Esophagus squamous epithelium (tissue), 5 donors: ENCODE measurements around the gene ZNF397. TPM values are rescaled to one million over a fixed set of nuclear protein-coding genes. Genes with fewer than 3 reads are reported as not detected.
"Not testable (repeated sequence)": the region's sequence is repeated elsewhere in the genome, so short reads cannot be mapped to it uniquely, and the experiment has no call there.

Experiments
- DNase-seq: peaks from one replicate; lab custom pipeline; 2025; lab: John Stamatoyannopoulos, UW
- H3K27ac ChIP-seq, 4 donors: fragments of 200-600 bp; sonication (generic); one replicate each; pipeline ENCODE4 v1.5.1; 2016 to 2019; ENCODE audit warnings: mild to moderate bottlenecking in 1 of 4
- H3K27me3 ChIP-seq, 4 donors: fragments of 200-600 bp; sonication (generic); 1 replicate in 3 of 4; 2 replicates in 1 of 4; pipeline versions ENCODE4 v1.5.1 to v1.6.0; 2017 to 2021; ENCODE audit warnings: antibody characterized with exemption in 1 of 4
- H3K36me3 ChIP-seq, 3 donors: fragments of 200-600 bp; sonication (generic); one replicate each; pipeline ENCODE4 v1.5.1; 2016 to 2019
- H3K4me1 ChIP-seq, 3 donors: fragments of 200-600 bp; sonication (generic); one replicate each; pipeline ENCODE4 v1.5.1; 2017 to 2019
- H3K4me3 ChIP-seq, 4 donors: fragments of 200-600 bp; sonication (generic); 1 replicate in 3 of 4; 2 replicates in 1 of 4; pipeline ENCODE4 v1.5.1; 2016 to 2019; ENCODE audit warnings: mild to moderate bottlenecking in 2 of 4, moderate library complexity in 1 of 4
- H3K9me3 ChIP-seq, 3 donors: fragments of 200-600 bp; sonication (generic); one replicate each; pipeline ENCODE4 v1.5.1; 2016 to 2019
- POLR2A ChIP-seq, 4 donors: fragments of 450-650 bp; IDR thresholded peaks; one replicate each; pipeline ENCODE4 v1.6.1; 2017; ENCODE audit warnings: antibody characterized with exemption in 4 of 4, mild to moderate bottlenecking in 4 of 4, moderate library complexity in 3 of 4
- WGBS, 2 donors: methylation state at CpG; one replicate each; pipeline ENCODE4 v1.1.5; 2018; 5-methylcytosine and 5-hydroxymethylcytosine counted together
- intact Hi-C: fragments of 100-400 bp; cut with DNase I; formaldehyde crosslinking; loops from one replicate; pipeline ENCODE4 v1.15.0; 2022
- total RNA-seq, 4 donors: library from RNA; depleted of rRNA; stranded (reverse); fragments of >200 nt; gene quantifications; one replicate each; pipeline ENCODE4 v1.1.0, GENCODE V29; 2016
- TF ChIP-seq, protein P1 (sequence below), 6 experiments: fragments of 450-650 bp in 4 of 6; fragments of 200-600 bp in 2 of 6; sonication (generic) in 2 of 6; IDR thresholded peaks; one replicate each; pipeline ENCODE4 v1.5.1; 2016 to 2019; ENCODE audit warnings: antibody characterized with exemption in 6 of 6, mild to moderate bottlenecking in 4 of 6, moderate library complexity in 4 of 6
- donor health status: DM: yes; HTN: yes; CAD: no.

The ZNF397 gene
- total RNA-seq, 4 donors from 2014 or later: 10.4 to 24.2 (median 15.5) TPM

DNA sequence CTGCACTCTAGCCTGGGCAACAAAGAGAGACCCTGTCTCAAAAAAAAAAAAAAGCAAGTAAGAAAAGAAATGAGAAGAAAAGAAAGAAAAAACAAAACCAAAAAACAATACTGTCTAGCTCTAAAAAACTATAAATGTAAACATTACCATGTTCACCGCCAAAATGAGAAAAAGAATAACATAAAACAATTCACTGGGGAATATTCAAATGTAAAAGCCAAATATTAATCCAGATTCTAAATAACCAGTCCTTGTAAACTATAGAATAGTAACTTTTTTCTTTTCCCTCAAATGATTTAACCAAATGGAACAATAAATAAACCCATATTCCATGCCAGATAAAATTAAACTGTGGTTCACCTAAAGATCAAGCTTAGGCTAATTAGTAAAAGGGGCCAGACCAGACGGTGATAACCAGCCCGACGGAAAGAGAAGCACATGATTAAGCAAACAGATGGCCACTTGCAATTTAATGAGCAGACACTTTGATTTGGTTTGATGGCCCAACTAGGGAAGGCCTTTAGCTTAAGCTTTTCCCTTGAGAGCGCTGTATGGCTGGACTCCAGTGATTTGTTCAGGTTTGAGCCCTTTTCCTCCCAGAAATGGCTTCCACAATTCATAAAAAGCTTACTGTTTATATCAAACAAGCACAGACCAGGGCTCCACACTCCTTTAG, 39.4 kb upstream of the ZNF397 start:
- H3K4me1 ChIP-seq: peaks cover 0 to 6% (median 0%) of the 10 kb centered on the region in 3 donors
- no peak overlapping the region for H3K4me3 ChIP-seq
- TF ChIP-seq, protein P1, sequence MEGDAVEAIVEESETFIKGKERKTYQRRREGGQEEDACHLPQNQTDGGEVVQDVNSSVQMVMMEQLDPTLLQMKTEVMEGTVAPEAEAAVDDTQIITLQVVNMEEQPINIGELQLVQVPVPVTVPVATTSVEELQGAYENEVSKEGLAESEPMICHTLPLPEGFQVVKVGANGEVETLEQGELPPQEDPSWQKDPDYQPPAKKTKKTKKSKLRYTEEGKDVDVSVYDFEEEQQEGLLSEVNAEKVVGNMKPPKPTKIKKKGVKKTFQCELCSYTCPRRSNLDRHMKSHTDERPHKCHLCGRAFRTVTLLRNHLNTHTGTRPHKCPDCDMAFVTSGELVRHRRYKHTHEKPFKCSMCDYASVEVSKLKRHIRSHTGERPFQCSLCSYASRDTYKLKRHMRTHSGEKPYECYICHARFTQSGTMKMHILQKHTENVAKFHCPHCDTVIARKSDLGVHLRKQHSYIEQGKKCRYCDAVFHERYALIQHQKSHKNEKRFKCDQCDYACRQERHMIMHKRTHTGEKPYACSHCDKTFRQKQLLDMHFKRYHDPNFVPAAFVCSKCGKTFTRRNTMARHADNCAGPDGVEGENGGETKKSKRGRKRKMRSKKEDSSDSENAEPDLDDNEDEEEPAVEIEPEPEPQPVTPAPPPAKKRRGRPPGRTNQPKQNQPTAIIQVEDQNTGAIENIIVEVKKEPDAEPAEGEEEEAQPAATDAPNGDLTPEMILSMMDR (IDR thresholded peaks at IDR 0.05): no peak
- TF ChIP-seq POLR2A (IDR thresholded peaks at IDR 0.05): no peak
- H3K36me3 ChIP-seq: no peaks in the 10 kb centered on the region
- H3K9me3 ChIP-seq: no peaks in the 10 kb centered on the region
- intact Hi-C loops: no loop called here
- no peaks in the 10 kb centered on the region for H3K27me3 ChIP-seq
- no peak overlapping the region for H3K27ac ChIP-seq
- 63 to 76% methylated on average over 5 of the region's 5 CpGs for WGBS, 2 donors
- no peak for DNase-seq

DNA sequence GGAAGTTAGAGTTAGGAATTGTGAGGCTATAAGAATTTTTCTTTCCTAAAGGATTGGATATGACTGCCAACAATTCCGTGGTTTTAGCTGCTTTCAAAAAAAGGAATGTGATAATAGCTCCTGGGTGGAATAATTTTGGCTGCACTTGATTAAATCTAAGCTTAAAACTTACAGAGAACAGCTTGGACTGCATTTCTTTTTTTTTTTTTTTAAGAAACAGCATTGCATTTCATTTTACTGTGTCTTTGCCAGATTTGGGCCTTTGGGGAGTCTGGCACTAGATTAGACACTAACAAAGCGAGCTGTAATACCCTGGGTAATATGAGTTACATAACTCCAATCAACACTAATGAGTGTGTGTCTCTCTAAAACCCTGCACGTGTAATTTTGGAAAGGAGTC, 37.8 kb upstream of the ZNF397 start:
- WGBS, 2 donors: 10 to 22% methylated on average over 3 of the region's 3 CpGs
- Histone ChIP-seq H3K27me3 (no peaks in the 10 kb centered on the region), H3K4me1 (peaks cover 0 to 6% (median 0%) of the 10 kb centered on the region in 3 donors), H3K27ac (no peak overlapping the region), H3K36me3 (no peaks in the 10 kb centered on the region), H3K4me3 (no peak overlapping the region), H3K9me3 (no peaks in the 10 kb centered on the region)
- intact Hi-C loops: no loop called here
- no peak for DNase-seq
- no peak for TF ChIP-seq POLR2A (IDR thresholded peaks at IDR 0.05)
- TF ChIP-seq, protein P1 (IDR thresholded peaks at IDR 0.05): no peak

DNA sequence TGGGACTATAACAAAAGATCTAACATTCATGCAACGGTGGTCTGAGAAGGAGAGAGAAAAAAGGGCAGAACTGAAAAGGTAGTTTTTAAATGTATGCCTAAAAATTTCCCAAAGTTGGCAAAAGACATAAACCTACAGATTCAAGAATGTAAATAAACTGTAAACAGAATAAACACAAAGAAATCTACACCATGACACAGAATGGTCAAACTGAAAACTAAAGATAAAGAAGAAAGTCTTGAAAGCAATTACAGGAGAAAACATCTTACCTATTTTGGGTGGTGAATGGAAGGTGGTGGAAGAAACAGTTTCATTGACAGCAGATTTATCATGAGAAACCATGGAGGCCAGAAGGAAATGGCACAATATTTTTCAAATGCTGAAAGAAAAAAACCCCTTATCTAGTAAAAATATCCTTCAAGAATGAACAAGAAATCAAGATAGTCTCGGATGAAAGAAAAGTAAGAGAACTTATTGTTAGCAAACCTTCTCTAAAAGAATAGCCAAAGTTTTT, 35.6 kb upstream of the ZNF397 start:
- no peak overlapping the region for H3K4me3 ChIP-seq
- no peaks in the 10 kb centered on the region for H3K27me3 ChIP-seq
- H3K4me1 ChIP-seq: peaks cover 0 to 6% (median 0%) of the 10 kb centered on the region in 3 donors
- DNase-seq: no peak
- intact Hi-C loops: no loop called here
- TF ChIP-seq POLR2A (IDR thresholded peaks at IDR 0.05): no peak
- TF ChIP-seq, protein P1 (IDR thresholded peaks at IDR 0.05): no peak
- no peak overlapping the region for H3K27ac ChIP-seq
- H3K36me3 ChIP-seq: no peaks in the 10 kb centered on the region
- WGBS, 2 donors: 68 to 96% methylated on average over 2 of the region's 2 CpGs
- no peaks in the 10 kb centered on the region for H3K9me3 ChIP-seq

DNA sequence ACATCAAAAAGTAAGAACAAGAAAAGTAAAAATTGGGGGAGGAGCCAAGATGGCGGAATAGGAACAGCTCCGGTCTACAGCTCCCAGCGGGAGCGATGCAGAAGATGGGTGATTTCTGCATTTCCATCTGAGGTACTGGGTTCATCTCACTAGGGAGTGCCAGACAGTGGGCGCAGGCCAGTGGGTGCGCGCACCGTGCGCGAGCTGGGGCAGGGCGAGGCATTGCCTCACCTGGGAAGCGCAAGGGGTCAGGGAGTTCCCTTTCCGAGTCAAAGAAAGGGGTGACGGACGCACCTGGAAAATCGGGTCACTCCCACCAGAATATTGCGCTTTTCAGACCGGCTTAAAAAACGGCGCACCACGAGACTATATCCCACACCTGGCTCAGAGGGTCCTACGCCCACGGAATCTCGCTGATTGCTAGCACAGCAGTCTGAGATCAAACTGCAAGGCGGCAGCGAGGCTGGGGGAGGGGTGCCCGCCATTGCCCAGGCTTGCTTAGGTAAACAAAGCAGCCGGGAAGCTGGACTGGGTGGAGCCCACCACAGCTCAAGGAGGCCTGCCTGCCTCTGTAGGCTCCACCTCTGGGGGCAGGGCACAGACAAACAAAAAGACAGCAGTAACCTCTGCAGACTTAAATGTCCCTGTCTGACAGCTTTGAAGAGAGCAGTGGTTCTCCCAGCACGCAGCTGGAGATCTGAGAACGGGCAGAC, 34.9 kb upstream of the ZNF397 start:
- H3K27ac ChIP-seq, intact Hi-C loops, H3K4me1 ChIP-seq, H3K36me3 ChIP-seq, DNase-seq, H3K4me3 ChIP-seq, H3K9me3 ChIP-seq, H3K27me3 ChIP-seq: not testable (repeated sequence)
- WGBS, 2 donors: 96% methylated on average over 12 of the region's 30 CpGs

DNA sequence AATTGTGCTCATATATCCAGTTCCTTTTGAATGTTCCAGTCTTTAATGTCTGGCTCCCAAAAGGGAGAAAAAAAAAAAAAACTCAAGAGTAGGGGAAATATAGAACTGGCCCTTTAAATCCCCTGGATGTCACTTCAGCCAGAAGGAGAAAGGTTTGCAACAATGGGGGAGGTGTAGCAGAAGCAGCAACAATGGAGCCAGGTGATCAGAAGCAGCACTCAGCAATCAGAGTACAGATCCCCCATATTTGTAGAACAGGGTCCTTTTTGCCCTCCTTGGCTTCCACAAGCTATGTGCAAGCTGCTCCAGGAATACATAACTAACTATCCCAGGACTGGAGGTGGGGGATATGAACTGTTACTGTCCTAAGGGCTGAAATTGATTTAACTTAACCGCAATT, 25.8 kb upstream of the ZNF397 start:
- DNase-seq: no peak
- WGBS, 2 donors: 62 to 88% methylated on average over 1 of the region's 1 CpG
- Histone ChIP-seq H3K27me3 (no peaks in the 10 kb centered on the region), H3K36me3 (no peaks in the 10 kb centered on the region), H3K27ac (no peak overlapping the region), H3K4me3 (no peak overlapping the region), H3K9me3 (no peaks in the 10 kb centered on the region), H3K4me1 (no peaks in the 10 kb centered on the region)
- TF ChIP-seq, protein P1 (IDR thresholded peaks at IDR 0.05): no peak
- TF ChIP-seq POLR2A (IDR thresholded peaks at IDR 0.05): no peak
- intact Hi-C loops: no loop called here

DNA sequence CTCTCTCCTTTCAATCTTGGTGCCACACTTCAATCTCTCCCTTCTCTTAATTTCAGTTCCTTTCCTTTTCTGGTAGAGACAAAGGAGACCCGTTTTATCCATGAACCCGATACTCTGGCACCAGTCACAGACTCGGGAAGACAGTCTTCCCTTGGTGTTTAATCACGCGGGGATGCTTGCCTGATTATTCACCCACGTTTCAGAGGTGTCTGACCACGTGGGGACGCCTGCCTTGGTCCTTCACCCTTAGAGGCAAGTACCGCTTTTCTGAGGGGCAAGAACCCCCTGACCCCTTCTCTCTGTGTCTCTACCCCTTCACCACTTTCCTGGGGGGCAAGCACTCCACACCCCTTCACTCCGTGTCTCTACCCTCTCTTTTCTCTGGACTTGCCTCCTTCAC, 24.2 kb upstream of the ZNF397 start:
- H3K9me3 ChIP-seq, intact Hi-C loops, H3K4me3 ChIP-seq, DNase-seq, H3K36me3 ChIP-seq, H3K27me3 ChIP-seq, H3K27ac ChIP-seq, H3K4me1 ChIP-seq: not testable (repeated sequence)
- WGBS, 2 donors: 76 to 78% methylated on average over 10 of the region's 10 CpGs

DNA sequence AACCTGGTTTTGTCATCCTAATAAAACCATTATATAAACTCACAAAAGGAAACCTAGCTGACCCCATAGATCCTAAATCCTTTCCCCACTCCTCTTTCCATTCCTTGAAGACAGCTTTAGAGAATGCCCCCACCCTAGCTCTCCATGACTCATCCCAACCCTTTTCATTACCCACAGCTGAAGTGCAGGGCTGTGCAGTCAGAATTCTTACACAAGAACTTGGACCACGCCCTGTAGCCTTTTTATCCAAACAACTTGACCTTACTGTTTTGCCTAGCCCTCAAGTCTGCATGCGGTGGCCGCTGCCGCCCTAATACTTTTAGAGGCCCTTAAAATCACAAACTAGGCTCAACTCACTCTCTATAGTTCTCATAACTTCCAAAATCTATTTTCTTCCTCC, 21.5 kb upstream of the ZNF397 start:
- H3K27ac ChIP-seq, intact Hi-C loops, H3K4me3 ChIP-seq, H3K4me1 ChIP-seq, H3K27me3 ChIP-seq, H3K9me3 ChIP-seq, H3K36me3 ChIP-seq, DNase-seq: not testable (repeated sequence)
- 68 to 73% methylated on average over 4 of the region's 4 CpGs for WGBS, 2 donors
